Pancreas (tissue), 10 donors: Measurements from ENCODE around the gene AFAP1L2. TPM values are rescaled to one million over a fixed set of nuclear protein-coding genes. Genes with fewer than 3 reads are reported as not detected.

Experiments
- ATAC-seq, 4 donors: fragments of 200-7000 bp; cut with Tn5 transposase; one replicate each; pipeline versions ENCODE4 v1.8.0 to v1.9.1; 2020; ENCODE audit warnings: mild to moderate bottlenecking in 4 of 4, moderate library complexity in 4 of 4
- DNase-seq, 6 donors: peaks; one replicate each; pipeline ENCODE4 v3.0.0-alpha.2; 2020
- FAIRE-seq: peaks from 2 replicates; lab custom pipeline; 2012; peaks lifted over from hg19 to GRCh38; lab: Jason Lieb, UNC
- H3K27ac ChIP-seq, 4 donors: fragments of 200-600 bp; sonication (generic); 1 replicate in 3 of 4; 2 replicates in 1 of 4; pipeline versions ENCODE4 v1.5.0 to v1.8.0; 2020
- H3K27me3 ChIP-seq, 4 donors: fragments of 200-600 bp; one replicate each; pipeline ENCODE4 v1.8.0; 2021
- H3K36me3 ChIP-seq, 3 donors: fragments of 200-600 bp; sonication (generic) in 1 of 3; one replicate each; pipeline versions ENCODE4 v1.5.0 to v1.8.0; 2020 to 2021
- H3K4me1 ChIP-seq, 3 donors: fragments of 200-600 bp; one replicate each; pipeline ENCODE4 v1.8.0; 2021
- H3K4me3 ChIP-seq, 4 donors: fragments of 200-600 bp; sonication (generic) in 2 of 4; one replicate each; pipeline versions ENCODE4 v1.5.0 to v1.8.0; 2020 to 2021
- H3K9me3 ChIP-seq, 4 donors: fragments of 200-600 bp; one replicate each; pipeline ENCODE4 v1.8.0; 2021
- CTCF ChIP-seq, 4 donors: fragments of 200-600 bp; sonication (generic) in 3 of 4; IDR thresholded peaks; one replicate each; pipeline versions ENCODE4 v1.5.0 to v1.8.0; 2021; ENCODE audit warnings: antibody characterized with exemption in 4 of 4
- WGBS, 2 donors: extraction: QIAGEN DNeasy Blood & Tissue Kit; methylation state at CpG; one replicate each; pipeline ENCODE4 v1.1.7; 2013; 5-methylcytosine and 5-hydroxymethylcytosine counted together
- intact Hi-C, 3 donors: fragments of 100-400 bp; cut with DNase I; formaldehyde crosslinking; loops; one replicate each; pipeline versions ENCODE4 v1.11.1 to v1.14.2; 2022
- polyA plus RNA-seq, 2 donors: library from polyadenylated mRNA; stranded (reverse); fragments of 200-250 nt; gene quantifications; one replicate each; pipeline ENCODE4 v1.2.3, GENCODE V29; 2013
- total RNA-seq, 6 donors: library from RNA; stranded (reverse); fragmentation: NEBNext Ultra II Directional in 4 of 6; extraction: Animal tissue kit (Norgen Biotek cat#: 25700) in 4 of 6; gene quantifications; one replicate each; pipeline versions ENCODE4 v1.2.1 to v1.2.4, GENCODE V29; 2021 to 2023
- donor health status: healthy with polysubstance abuse.
- donor health status: DM: no; HTN: no; CAD: no; lungs with moderate emphysema.
- donor health status: DM: no; HTN: no; CAD: no.
- donor health status: control.
- donor health status: control.
- donor health status: Bipolar disorder and iron deficiency.
- donor health status: DM: yes; HTN: yes; CAD: no.
- donor health status: DM: no; HTN: no; CAD: no.
- donor health status: DM: no; HTN: no; CAD: no.
- donor health status: DM: yes; HTN: yes; CAD: no.

AFAP1L2 gene
- total and polyA plus RNA-seq, 8 donors: 3.3 to 19.9 (median 5.3) TPM

DNA sequence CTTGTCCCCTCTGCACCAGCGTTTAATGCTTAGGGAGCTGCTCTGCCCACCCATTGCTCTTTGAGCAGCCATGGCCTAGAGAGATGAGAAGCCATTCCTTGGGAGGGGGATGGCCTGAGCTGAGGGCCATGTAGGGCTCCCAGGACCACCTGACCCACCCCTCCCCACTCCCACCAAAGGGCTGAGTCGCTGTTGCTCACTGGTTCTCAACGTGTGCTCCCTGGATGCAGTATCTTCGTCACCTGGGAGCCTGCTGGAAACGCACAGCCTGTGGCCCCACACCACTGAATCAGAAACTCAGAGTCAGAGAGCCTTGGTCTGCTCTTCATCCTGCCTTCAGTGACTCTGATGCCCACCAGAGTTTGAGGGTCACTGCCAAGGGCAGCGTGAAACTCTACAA lies 128.2 kb downstream of the AFAP1L2 start:
- DNase-seq (no peak), ATAC-seq (no peak), FAIRE-seq (no peak)
- intact Hi-C loops: no loop called here
- no peak overlapping the region for H3K4me3 ChIP-seq
- no peaks in the 10 kb centered on the region for H3K9me3 ChIP-seq
- peaks cover 0 to 2% (median 0%) of the 10 kb centered on the region in 3 donors for H3K4me1 ChIP-seq
- no peak overlapping the region for H3K27ac ChIP-seq
- no peaks in the 10 kb centered on the region for H3K27me3 ChIP-seq
- no peaks in the 10 kb centered on the region for H3K36me3 ChIP-seq
- 92 to 94% methylated on average over 6 of the region's 6 CpGs for WGBS, 2 donors
- TF ChIP-seq CTCF (IDR thresholded peaks at IDR 0.05): no peak

- 93 to 95% methylated on average over 16 of the region's 16 CpGs for WGBS, 2 donors
- no peak for ATAC-seq
Measured at GRCh38 chr10:114274616-114275453, 129.5 kb downstream of the AFAP1L2 start.

GRCh38 chr10:114273910-114274309 lies 130.4 kb downstream of the AFAP1L2 start:
- 78 to 84% methylated on average over 3 of the region's 3 CpGs for WGBS, 2 donors
- Histone ChIP-seq H3K4me1 (peaks cover 0 to 5% (median 0%) of the 10 kb centered on the region in 3 donors), H3K36me3 (no peaks in the 10 kb centered on the region), H3K27ac (no peak overlapping the region), H3K4me3 (no peak overlapping the region), H3K27me3 (no peaks in the 10 kb centered on the region), H3K9me3 (no peaks in the 10 kb centered on the region)
- no peak for TF ChIP-seq CTCF (IDR thresholded peaks at IDR 0.05)
- intact Hi-C loops: no loop called here
- no peak for DNase-seq
- no peak for FAIRE-seq
- ATAC-seq: no peak

More at GRCh38 chr10:114274616-114275453, 129.5 kb downstream of the AFAP1L2 start:
- intact Hi-C loops: no loop called here
- H3K27ac ChIP-seq: no peak overlapping the region
- FAIRE-seq (no peak), DNase-seq (no peak)
- no peaks in the 10 kb centered on the region for H3K27me3 ChIP-seq
- no peaks in the 10 kb centered on the region for H3K36me3 ChIP-seq
- peaks cover 0 to 5% (median 0%) of the 10 kb centered on the region in 3 donors for H3K4me1 ChIP-seq
- no peak for TF ChIP-seq CTCF (IDR thresholded peaks at IDR 0.05)
- no peak overlapping the region for H3K4me3 ChIP-seq
- H3K9me3 ChIP-seq: no peaks in the 10 kb centered on the region

DNA sequence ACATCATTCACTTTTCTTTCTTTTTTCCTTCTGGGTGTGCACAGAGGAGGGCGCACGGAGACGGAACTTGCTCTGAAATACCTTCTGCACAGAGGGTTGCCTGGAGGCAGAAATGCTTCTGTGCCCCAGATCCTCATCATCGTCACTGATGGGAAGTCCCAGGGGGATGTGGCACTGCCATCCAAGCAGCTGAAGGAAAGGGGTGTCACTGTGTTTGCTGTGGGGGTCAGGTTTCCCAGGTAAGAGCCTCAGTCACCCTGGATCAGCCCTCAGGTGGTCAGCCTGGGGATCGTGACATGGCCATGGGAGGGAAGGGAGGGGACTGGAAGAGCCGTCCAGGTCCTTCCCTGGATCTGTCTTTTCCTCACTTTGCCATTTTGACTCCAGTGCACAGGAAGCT lies 131.6 kb downstream of the AFAP1L2 start:
- no peak for TF ChIP-seq CTCF (IDR thresholded peaks at IDR 0.05)
- 92% methylated on average over 6 of the region's 6 CpGs for WGBS, 2 donors
- Histone ChIP-seq H3K9me3 (no peaks in the 10 kb centered on the region), H3K4me1 (peaks cover 0 to 5% (median 0%) of the 10 kb centered on the region in 3 donors), H3K4me3 (no peak overlapping the region), H3K27me3 (no peaks in the 10 kb centered on the region), H3K27ac (no peak overlapping the region), H3K36me3 (no peaks in the 10 kb centered on the region)
- no peak for FAIRE-seq
- intact Hi-C loops: no loop called here
- no peak for DNase-seq
- ATAC-seq: no peak

DNA sequence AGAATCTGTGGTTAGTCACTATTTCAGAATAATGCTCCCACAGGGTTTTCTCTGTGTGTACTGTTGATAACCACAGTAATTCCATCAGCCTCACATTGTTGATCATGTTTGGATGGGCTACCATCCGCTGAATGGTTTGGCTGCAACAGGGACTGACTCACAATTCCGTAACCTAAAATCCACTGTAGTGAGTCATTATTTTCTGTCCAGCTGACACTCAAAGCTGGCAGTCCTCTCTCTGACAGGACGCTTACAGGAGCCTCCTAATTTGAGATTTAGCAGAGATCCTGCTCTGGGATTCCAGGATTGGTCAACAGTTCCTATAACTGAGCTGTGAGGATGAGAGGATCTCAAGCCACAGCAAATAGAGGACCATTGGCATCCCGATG lies 132.5 kb downstream of the AFAP1L2 start:
- H3K27ac ChIP-seq: no peak overlapping the region
- no peak overlapping the region for H3K4me3 ChIP-seq
- ATAC-seq (peak; percentile 16 to 65 (median 50)), FAIRE-seq (no peak), DNase-seq (no peak)
- no peak for TF ChIP-seq CTCF (IDR thresholded peaks at IDR 0.05)
- no peaks in the 10 kb centered on the region for H3K36me3 ChIP-seq
- intact Hi-C loops: no loop called here
- H3K4me1 ChIP-seq: peaks cover 0 to 7% (median 5%) of the 10 kb centered on the region in 3 donors
- no peaks in the 10 kb centered on the region for H3K9me3 ChIP-seq
- WGBS, 2 donors: 78 to 84% methylated on average over 4 of the region's 4 CpGs
- H3K27me3 ChIP-seq: no peaks in the 10 kb centered on the region
